GM12878 (cell line): ENCODE data around the gene PAX5.

Source experiments
- BCLAF1 ChIP-seq: fragments of 450-650 bp; IDR thresholded peaks from 2 replicates; pipeline ENCODE4 v1.6.1; 2017; ENCODE audit warnings: antibody characterized with exemption, mild to moderate bottlenecking, moderate library complexity
- CREB1 ChIP-seq: IDR thresholded peaks from 2 replicates; pipeline ENCODE4 v1.6.1; 2012; ENCODE audit warnings: low read depth, mild to moderate bottlenecking, inconsistent platforms
- CREM ChIP-seq: IDR thresholded peaks from 2 replicates; pipeline ENCODE4 v1.6.1; 2014; ENCODE audit warnings: antibody characterized with exemption, low read depth
- CTCF ChIP-seq, 3 experiments: IDR thresholded peaks in 2 of 3; conservative IDR thresholded peaks in 1 of 3; 2 replicates each; pipeline ENCODE4 v1.5.1; 2011; ENCODE audit warnings: low read depth in 3 of 3, low read length in 3 of 3, mild to moderate bottlenecking in 3 of 3, control low read depth in 2 of 3, moderate library complexity in 2 of 3, inconsistent platforms in 1 of 3, mixed read lengths in 1 of 3; ENCODE audit not compliant: control insufficient read depth in 2 of 3, insufficient read depth in 1 of 3; ENCODE audit errors: extremely low read depth in 1 of 3
- EP300 ChIP-seq, 2 experiments: fragments of 150-350 bp in 1 of 2; IDR thresholded peaks; 2 replicates each; pipeline ENCODE4 v1.6.1; 2011 to 2012; ENCODE audit warnings: low read depth in 2 of 2, low read length in 2 of 2, borderline replicate concordance in 1 of 2, improper control_type of control experiment in 1 of 2, inconsistent platforms in 1 of 2; ENCODE audit not compliant: control insufficient read depth in 1 of 2
- HCFC1 ChIP-seq: fragments of 150-350 bp; IDR thresholded peaks from 2 replicates; pipeline ENCODE4 v1.6.1; 2014; ENCODE audit warnings: low read length
- POLR2A ChIP-seq: IDR thresholded peaks from 2 replicates; pipeline ENCODE4 v1.6.1; 2011; ENCODE audit warnings: low read depth, mild to moderate bottlenecking, low read length
- RCOR1 ChIP-seq: conservative IDR thresholded peaks from 2 replicates; pipeline ENCODE4 v1.6.1; 2012; ENCODE audit warnings: low read depth, low read length, improper control_type of control experiment
- RELA ChIP-seq: fragments of 450-650 bp; IDR thresholded peaks from 2 replicates; pipeline ENCODE4 v1.8.0; 2014; ENCODE audit warnings: borderline replicate concordance; ENCODE audit not compliant: partially characterized antibody
- YY1 ChIP-seq: IDR thresholded peaks from 2 replicates; pipeline ENCODE4 v1.6.1; 2011; ENCODE audit warnings: low read depth, mild to moderate bottlenecking, low read length
- ZNF24 ChIP-seq: fragments of 450-650 bp; IDR thresholded peaks from 2 replicates; pipeline ENCODE4 v1.6.1; 2017; ENCODE audit warnings: antibody characterized with exemption, mild to moderate bottlenecking

- TF ChIP-seq CREM (no peak), ZNF24 (no peak), CREB1 (no peak), CTCF (IDR thresholded peaks at IDR 0.05 in 2 of 3, conservative IDR thresholded peaks at IDR 0.05 in 1 of 3; ENCODE audit: control insufficient read depth in 2 of 3, extremely low read depth in 1 of 3, insufficient read depth in 1 of 3, low read depth in 3 of 3, low read length in 3 of 3) (no peak), HCFC1 (no peak), EP300 (IDR thresholded peaks at IDR 0.05; ENCODE audit: borderline replicate concordance in 1 of 2, control insufficient read depth in 1 of 2, low read depth in 2 of 2, low read length in 2 of 2) (no peak), YY1 (no peak), BCLAF1 (no peak), RELA (no peak), POLR2A (no peak), RCOR1 (no peak)
Observed at GRCh38 chr9:36865731-36866635, 168.1 kb downstream of the PAX5 start.
